OCI-M1 (cell line): ENCODE measurements around the gene CCDC33.

ENCODE experiments used
- DNase-seq: peaks from one replicate; lab custom pipeline; 2025; lab: John Stamatoyannopoulos, UW

CCDC33 gene

DNA sequence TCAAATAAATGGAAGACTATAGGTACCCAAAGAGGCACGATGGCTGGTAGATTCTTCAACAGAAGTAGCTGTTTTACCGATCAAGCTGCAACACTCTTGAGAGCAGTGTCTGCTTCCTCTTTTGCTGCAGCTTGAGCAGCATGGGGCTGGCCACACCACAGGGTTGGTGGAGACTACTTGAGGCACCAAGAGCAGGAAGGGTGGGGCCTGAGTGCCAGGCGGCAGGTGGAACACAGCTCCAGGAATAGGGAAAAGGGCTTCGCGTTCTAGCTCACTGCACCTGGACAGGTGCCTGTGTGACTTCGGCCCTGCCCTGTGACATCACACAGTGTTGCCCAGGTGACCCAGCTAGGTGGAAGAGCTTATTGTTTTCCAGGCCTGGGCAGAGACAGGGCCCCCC is at the start of gene CCDC33:
Gene CCDC33 (plus strand): TSS at position 365 of the 400 bp plus-strand sequence. CDS start 394 bp downstream, outside the sequence.
- DNase-seq = peak; percentile 14

DNA sequence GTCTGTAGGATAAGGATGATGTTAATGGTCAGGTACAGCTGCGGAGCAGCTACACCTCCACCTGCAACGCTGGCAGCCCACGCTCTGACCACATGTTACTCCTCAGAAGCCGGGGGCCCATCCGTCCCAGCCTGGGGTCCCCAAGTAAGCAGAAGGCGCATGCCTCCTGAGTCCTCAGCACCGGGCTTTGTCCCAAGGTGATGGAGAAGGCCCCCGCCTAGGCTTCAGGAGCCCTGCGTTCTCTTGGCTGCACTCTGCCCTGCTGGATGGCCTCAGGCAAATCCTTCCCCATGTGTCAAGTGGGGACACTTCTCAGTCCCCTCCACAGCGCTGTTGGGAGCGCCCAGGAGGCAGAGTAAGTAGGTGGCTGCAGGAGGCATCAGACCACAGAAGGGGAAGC is 47.9 kb upstream of the CCDC33 start:
- DNase-seq = no peak

DNA sequence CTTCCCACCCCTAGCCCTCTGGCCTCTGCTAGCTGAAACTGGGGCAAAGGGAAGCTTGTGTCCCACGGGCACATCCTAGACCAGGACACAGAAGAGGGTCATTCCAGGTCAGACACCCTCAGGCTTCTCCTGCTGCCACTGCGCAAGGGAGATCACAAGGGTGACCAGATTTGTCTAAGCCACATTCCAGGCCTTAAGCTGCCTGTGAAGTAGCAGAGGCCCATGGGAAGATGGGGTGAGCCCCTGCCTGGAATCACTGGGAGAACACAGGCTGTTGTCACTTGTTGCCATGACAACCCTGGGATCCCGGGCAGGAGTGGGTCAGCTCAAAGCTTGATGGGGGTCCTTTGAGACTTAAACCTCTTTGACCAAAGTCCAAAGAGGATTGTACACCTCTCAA is 44.3 kb upstream of the CCDC33 start:
- DNase-seq = no peak

DNA sequence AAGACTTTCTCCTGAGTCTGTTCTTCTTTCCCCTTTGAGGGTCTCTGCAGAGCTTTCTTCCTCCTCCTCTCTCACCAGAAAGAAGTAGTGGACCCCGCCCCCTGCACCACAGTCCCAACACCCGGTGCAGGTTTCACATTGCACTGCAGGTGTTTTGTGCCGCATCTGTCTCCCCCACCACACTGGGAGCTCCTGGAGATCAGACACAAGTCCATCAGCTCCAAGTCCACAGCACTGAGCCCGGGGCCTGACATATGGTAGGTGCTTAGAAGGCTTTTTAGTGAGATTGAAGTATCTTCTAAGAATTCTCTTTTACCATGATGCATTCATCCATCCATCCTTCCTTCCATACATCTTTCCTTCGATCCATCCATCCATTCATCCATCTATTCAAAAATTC is 43.4 kb upstream of the CCDC33 start:
- DNase-seq = no peak

GRCh38 chr15:74193299-74193718 is 42.8 kb upstream of the CCDC33 start:
- no peak for DNase-seq

- no peak for DNase-seq
Observed at GRCh38 chr15:74193905-74194304, 42.2 kb upstream of the CCDC33 start.

DNA sequence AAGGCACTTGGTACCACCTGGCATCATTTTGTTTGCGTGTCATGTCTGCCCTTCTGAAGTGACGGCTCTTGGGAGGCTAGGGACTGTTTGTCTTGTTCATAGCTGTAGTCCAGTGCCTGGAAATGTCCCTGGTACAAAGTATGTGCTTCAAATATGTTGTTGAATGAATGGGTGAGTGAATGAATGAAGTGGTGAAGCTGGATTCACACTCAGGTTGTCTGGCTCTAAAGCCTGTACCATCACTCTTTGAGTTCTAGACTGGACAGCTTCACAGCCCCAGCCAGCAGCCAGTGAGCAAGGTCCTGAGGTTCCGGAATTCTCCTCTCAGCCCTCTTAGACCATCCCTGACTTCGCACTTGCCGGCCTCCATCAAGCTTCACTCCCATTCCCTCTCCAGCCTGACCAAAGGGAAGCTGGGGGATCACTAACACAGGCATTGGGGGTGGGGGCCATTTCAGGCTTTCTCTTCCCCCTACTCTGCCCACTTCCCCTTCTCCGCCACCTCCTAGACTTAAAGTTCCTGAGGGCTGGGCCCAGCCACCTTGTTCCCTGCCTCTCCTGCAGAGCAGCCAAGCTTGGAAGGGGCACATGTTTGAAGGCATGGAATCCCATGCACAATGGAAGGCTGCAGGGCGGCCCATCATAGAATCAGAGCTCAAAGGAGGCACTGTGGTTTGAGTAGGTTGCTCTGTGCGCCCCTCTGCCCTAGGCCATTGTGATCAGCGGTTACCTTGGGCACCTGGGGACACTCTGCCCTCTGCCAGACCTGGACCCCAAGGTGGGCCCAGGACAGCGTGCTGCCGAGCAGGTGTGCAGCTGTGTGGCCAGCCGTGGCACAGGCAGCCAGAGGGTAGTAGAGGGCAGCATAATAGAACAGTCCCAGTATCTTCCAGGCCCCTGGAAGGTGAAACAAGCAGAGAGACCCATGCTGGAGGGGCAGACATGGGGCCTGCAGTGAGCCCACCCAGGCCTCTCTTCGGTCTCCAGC is 41.3 kb upstream of the CCDC33 start:
- no peak for DNase-seq

GRCh38 chr15:74196175-74196574 is 40.0 kb upstream of the CCDC33 start:
- DNase-seq = no peak

DNA sequence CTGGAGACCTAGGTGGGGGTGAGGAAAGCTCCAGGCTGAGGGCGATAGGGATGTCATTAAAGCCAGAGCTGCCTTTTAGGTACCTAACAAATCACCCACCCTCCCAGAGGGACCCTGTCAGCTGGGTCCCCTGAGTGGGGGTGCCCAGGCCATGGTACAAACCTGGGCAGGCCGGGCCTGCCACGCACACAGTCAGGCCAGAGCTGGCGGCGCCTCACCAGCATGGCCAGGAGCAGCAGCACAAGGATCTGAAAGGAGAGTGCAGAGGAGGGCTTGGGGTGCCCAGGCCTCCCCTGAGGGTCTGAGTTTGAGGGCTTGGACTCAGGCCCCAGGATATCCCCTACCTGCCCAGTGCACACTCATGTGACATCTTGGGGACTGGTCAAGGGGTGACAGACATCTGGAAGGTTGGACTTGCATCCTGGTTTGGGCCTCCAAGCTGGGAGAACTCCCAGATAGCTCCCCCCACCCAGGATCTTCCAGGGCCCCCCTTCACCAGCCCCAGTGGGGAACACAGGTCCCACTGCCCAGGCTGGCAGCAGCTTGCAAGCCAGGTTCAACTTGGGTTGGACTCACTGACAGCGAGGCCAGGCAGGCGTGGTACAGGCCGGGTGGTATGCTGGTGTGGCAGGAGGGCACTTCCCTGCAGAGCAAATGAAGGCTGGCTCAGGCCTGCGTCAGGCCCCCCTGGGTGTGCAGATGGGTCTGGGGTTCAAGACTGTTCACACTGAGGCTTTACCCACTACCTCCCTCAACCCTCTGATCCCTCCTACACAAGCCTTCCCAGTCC is 38.8 kb upstream of the CCDC33 start:
- no peak for DNase-seq

DNA sequence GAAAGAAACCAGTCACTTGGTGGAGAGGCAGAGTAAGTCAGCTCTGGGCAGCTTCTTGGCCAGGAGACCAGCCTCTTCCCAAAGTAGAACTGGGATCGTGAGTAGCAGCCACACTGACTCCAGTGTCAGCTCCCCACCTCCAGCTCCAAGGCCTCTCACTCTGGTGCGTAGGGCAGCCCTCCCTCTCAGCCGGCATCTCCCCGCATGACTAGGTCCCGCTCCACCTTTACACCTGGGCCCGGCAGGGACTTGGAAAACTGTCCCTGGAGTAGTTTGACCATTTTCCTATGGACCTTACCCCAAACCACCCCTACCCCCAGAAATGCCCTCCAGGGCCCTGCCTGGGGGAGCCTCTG is 36.9 kb upstream of the CCDC33 start:
- no peak for DNase-seq

GRCh38 chr15:74200412-74200815 is 35.7 kb upstream of the CCDC33 start:
- no peak for DNase-seq

- DNase-seq = no peak
Observed at GRCh38 chr15:74200871-74201419, 35.2 kb upstream of the CCDC33 start.

- DNase-seq = no peak
Observed at GRCh38 chr15:74201710-74202420, 34.3 kb upstream of the CCDC33 start.

- no peak for DNase-seq
Observed at GRCh38 chr15:74202452-74203401, 33.4 kb upstream of the CCDC33 start, which contains the start of gene STRA6. Gene STRA6 (minus strand): TSS chr15:74202787. CDS start chr15:74202267, 520 bp downstream.

DNA sequence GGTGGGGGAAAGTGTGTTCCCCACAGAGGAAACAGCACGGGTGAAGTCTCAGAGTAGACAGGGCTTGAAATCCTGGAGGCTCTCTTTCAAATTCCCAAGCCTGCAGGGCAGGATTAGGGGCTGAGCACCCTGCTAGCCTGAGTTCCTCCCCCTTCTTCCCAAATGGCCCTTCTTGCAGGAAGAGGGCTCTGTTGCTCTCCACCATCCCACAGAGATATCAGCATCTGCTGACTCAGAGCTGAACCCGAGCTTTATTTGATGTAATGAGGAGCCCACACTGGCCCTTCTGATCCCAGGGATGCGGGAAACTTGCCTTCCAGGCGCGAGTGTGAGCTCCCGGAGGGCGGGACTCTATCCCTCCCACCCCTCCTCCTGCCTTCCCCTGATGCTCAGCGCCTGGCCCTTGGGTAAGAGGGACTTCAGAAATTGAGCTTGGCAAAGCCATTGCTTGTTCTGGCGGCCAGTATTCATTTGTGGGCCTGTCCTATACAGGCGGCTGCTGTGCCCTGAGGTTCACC is 32.2 kb upstream of the CCDC33 start:
- no peak for DNase-seq

DNA sequence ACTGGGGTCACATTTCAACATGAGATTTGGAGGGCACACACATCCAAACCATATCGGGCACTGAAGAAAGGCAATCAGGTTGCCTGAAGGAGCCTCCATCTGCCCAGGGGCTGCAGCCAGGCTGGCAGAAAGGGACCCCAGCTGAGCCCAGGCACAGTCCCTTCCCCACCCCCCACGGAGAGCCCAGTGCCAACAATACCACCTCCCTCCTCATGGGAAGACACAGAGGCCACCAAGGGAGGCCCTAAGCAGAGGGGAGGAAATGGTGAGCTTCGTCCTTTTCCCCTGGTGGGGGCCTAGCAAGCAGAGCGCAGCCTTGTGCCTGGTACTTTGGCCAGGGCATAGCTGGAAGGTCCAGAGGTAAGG is 30.6 kb upstream of the CCDC33 start:
- no peak for DNase-seq

GRCh38 chr15:74206801-74207281 is 29.3 kb upstream of the CCDC33 start:
- DNase-seq = no peak

DNA sequence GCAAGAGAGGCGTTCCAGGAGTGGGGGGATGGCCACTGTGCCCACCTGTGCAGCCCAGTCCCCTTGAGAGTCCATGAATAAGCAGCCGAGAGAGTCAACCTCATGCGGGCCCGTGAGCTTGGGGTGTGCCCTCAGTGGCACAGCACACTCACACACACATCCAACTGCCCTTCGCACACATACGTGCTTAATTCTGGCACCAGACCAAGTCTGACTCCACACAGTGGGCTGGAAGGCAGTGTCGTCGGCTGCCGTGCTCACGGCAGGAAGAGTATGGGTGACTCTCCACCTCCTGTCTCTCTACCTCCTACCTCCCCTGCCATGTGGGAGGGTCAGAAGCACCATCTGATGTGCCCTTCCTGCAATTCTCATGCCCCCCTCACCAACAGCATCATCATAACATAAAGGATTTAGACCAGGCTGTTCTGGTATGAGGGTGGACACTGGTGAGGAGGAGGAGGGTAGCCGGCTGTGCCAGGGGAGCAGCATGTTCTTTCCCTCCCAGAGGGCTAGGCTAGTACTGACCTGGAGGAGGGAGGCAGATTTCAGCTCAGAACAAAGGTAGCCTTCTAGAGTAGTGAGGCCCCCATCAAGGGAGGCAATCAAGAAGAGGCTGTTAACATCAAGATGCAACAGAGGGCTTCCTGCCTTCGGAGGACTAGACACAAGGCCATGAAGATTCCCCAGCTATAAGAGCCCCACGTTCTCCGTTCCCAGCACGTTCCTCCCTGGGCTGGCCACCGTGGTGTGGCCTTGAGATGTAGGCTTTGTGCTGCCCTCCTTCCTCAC is 28.3 kb upstream of the CCDC33 start:
- DNase-seq = no peak

DNA sequence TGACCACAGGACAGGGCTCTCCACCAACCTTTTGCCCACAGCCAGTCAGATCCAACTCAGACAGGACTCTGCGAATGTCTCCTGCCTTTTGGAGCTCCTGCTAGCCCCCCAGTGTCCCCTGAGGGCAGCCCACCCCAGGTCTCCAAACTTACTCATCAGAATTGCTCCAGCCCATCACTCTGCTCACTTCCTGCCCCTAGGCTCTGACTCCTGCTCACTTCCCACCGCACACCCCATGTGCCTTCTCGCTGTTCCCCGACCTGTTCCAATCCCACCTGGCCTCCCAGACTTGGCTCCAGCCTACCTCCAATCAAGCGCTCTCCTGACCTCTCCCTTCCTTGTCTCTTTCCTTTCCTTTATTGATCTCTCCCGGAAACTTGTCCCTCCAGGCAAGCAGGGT is 27.6 kb upstream of the CCDC33 start:
- no peak for DNase-seq
